HepG2 (cell line): Measurements from ENCODE around the gene OSBPL9. TPM values are rescaled to one million over a fixed set of nuclear protein-coding genes. Genes with fewer than 3 reads are reported as not detected.
A peak's percentile ranks its signal among the peaks of the same experiment; 100 is the strongest.

ENCODE experiments used
- ATAC-seq: fragments of 200-7000 bp; cut with Tn5 transposase; 3 replicates; pipeline ENCODE4 v1.9.1; 2020; ENCODE audit warnings: mild to moderate bottlenecking, moderate library complexity
- BruUV-seq: library from RNA; stranded (reverse); fragments of 400-500 nt; replicated peaks from 2 replicates; lab custom pipeline; 2021; lab: Mats Ljungman, UMichigan
- CTCF ChIA-PET: fragments of 300-600 bp; formaldehyde crosslinking; extraction: SDS; loops from one replicate; lab custom pipeline; 2021; ENCODE audit warnings: low total read pairs, inconsistent platforms, low intra/inter-chr PET ratio; lab: Yijun Ruan, JAX
- POLR2A ChIA-PET: fragments of 350-600 bp; sonication (Branson Sonifier 250); formaldehyde crosslinking; loops from one replicate; lab custom pipeline; 2020; ENCODE audit warnings: antibody characterized with exemption, inconsistent platforms; lab: Yijun Ruan, JAX
- DNase-seq: peaks from one replicate; pipeline ENCODE4 v3.0.0-alpha.2; 2015; ENCODE audit warnings: low spot score
- FAIRE-seq: peaks from 3 replicates; lab custom pipeline; 2011; peaks lifted over from hg19 to GRCh38; lab: Jason Lieb, UNC
- H2AFZ ChIP-seq: one replicate; pipeline ENCODE4 v1.6.1; 2011; ENCODE audit warnings: low read length, inconsistent platforms
- H3K27ac ChIP-seq: fragments of 300-600 bp; 3 replicates; pipeline ENCODE4 v1.8.0; 2011; ENCODE audit warnings: mixed run types, mild to moderate bottlenecking, mixed read lengths, low read length, inconsistent platforms; ENCODE audit not compliant: insufficient read depth; ENCODE audit errors: extremely low read length
- H3K27me3 ChIP-seq, 2 experiments: fragments of 200-600 bp in 1 of 2; 2 replicates in 1 of 2; 3 replicates in 1 of 2; pipeline versions ENCODE4 v1.6.0 to v1.8.0; 2011; ENCODE audit warnings: low read length in 2 of 2, mild to moderate bottlenecking in 2 of 2, moderate library complexity in 2 of 2, inconsistent platforms in 1 of 2; ENCODE audit not compliant: insufficient read depth in 2 of 2, control insufficient read depth in 1 of 2
- H3K36me3 ChIP-seq, 2 experiments: fragments of 200-600 bp in 1 of 2; replicated peaks in 1 of 2; 2 replicates in 1 of 2; 3 replicates in 1 of 2; pipeline versions ENCODE4 v1.5.1 to v1.8.0; 2011; ENCODE audit warnings: low read length in 2 of 2, inconsistent platforms in 1 of 2; ENCODE audit not compliant: insufficient read depth in 2 of 2, control insufficient read depth in 1 of 2
- H3K4me1 ChIP-seq: 2 replicates; pipeline ENCODE4 v1.5.1; 2012; ENCODE audit warnings: low read length, inconsistent platforms; ENCODE audit not compliant: insufficient read depth
- H3K4me2 ChIP-seq: 2 replicates; pipeline ENCODE4 v1.6.0; 2011; ENCODE audit warnings: low read depth, low read length, inconsistent platforms
- H3K4me3 ChIP-seq, 3 experiments: fragments of 200-600 bp in 1 of 3; sonication (generic), shearing (Covaris generic) in 1 of 3; replicated peaks in 1 of 3; 2 replicates each; pipeline ENCODE4 v1.5.1; 2011 to 2016; ENCODE audit warnings: low read length in 3 of 3, inconsistent platforms in 2 of 3, low read depth in 2 of 3, mild to moderate bottlenecking in 2 of 3, control low read depth in 1 of 3, mixed read lengths in 1 of 3; ENCODE audit not compliant: insufficient read depth in 1 of 3
- H3K79me2 ChIP-seq: one replicate; pipeline ENCODE4 v1.6.1; 2011; ENCODE audit warnings: low read length, inconsistent platforms; ENCODE audit not compliant: insufficient read depth
- H3K9ac ChIP-seq: 2 replicates; pipeline ENCODE4 v1.6.0; 2011; ENCODE audit warnings: mild to moderate bottlenecking, low read depth, low read length, inconsistent platforms; ENCODE audit not compliant: insufficient read depth
- H3K9me3 ChIP-seq: 2 replicates; pipeline ENCODE4 v1.5.1; 2012; ENCODE audit warnings: mild to moderate bottlenecking, low read length
- H4K20me1 ChIP-seq: 2 replicates; pipeline ENCODE4 v1.6.0; 2011; ENCODE audit warnings: inconsistent platforms, mild to moderate bottlenecking, low read length, moderate library complexity; ENCODE audit not compliant: insufficient read depth
- ATF5 ChIP-seq: sonication (generic); formaldehyde crosslinking; IDR thresholded peaks from 2 replicates; pipeline ENCODE4 v1.4.0; 2020; ENCODE audit warnings: mild to moderate bottlenecking, low read depth, missing genetic modification reagents
- MATR3 ChIP-seq: sonication (generic); formaldehyde crosslinking; IDR thresholded peaks from 2 replicates; pipeline ENCODE4 v1.4.0; 2020; ENCODE audit warnings: missing genetic modification reagents
- NR2F6 ChIP-seq, 2 experiments: IDR thresholded peaks; 2 replicates each; pipeline ENCODE4 v1.6.1; 2016; ENCODE audit warnings: antibody characterized with exemption in 1 of 2, mild to moderate bottlenecking in 1 of 2
- NRL ChIP-seq: sonication (generic); formaldehyde crosslinking; IDR thresholded peaks from 2 replicates; pipeline ENCODE4 v1.5.0; 2020; ENCODE audit warnings: missing genetic modification reagents, mild to moderate bottlenecking, moderate library complexity, borderline replicate concordance
- TARDBP ChIP-seq: sonication (generic); formaldehyde crosslinking; IDR thresholded peaks from 2 replicates; pipeline ENCODE4 v1.8.0; 2022; ENCODE audit warnings: mild to moderate bottlenecking, missing genetic modification reagents
- ZNF180 ChIP-seq: sonication (generic); formaldehyde crosslinking; IDR thresholded peaks from 2 replicates; pipeline ENCODE4 v1.4.0; 2020; ENCODE audit warnings: low read depth, missing genetic modification reagents, borderline replicate concordance
- ZNF264 ChIP-seq: sonication (generic); formaldehyde crosslinking; IDR thresholded peaks from 2 replicates; pipeline ENCODE4 v1.4.0; 2020; ENCODE audit warnings: missing genetic modification reagents
- ZNF343 ChIP-seq: sonication (generic); formaldehyde crosslinking; IDR thresholded peaks from 2 replicates; pipeline ENCODE4 v1.4.0; 2020; ENCODE audit warnings: mild to moderate bottlenecking, missing genetic modification reagents
- WGBS: methylation state at CpG from one replicate; pipeline ENCODE4 v1.1.6; 2017; ENCODE audit warnings: low lambda C conversion rate; 5-methylcytosine and 5-hydroxymethylcytosine counted together
- in situ Hi-C: cut with HindIII; loops from 2 replicates; pipeline ENCODE4 v1.10.0; 2017; ENCODE audit warnings: low pct_unique_long_range_greater_than_20kb; ENCODE audit not compliant: extremely low pct_ligation_motif_present
- intact Hi-C: fragments of 100-400 bp; cut with micrococcal nuclease; formaldehyde crosslinking; loops from one replicate; pipeline ENCODE4 v1.10.0; 2022; ENCODE audit not compliant: unreplicated experiment
- polyA plus RNA-seq, 8 experiments: library from polyadenylated mRNA; depleted of rRNA in 3 of 8; stranded (reverse) in 7 of 8; unstranded in 1 of 8; fragments of >200 nt; fragmentation: Illumina TruSeq in 4 of 8; extraction: Trizol in 4 of 8; gene quantifications; 2 replicates each; pipeline versions ENCODE4 v1.2.1 to v1.2.3, GENCODE V29; 2011 to 2016; ENCODE audit warnings: low read depth in 4 of 8, missing spikeins in 1 of 8, mixed read lengths in 1 of 8; ENCODE audit not compliant: insufficient read depth in 1 of 8
- total RNA-seq, 5 experiments: library from RNA; depleted of rRNA; stranded (reverse); fragments of >200 nt; fragmentation: Illumina TruSeq; extraction: Trizol; gene quantifications; 2 replicates each; pipeline ENCODE4 v1.2.3, GENCODE V29; 2016; ENCODE audit warnings: low read depth in 1 of 5

OSBPL9 gene
- total and polyA plus RNA-seq, 2 of the 13 experiments (the other 11 are each of a cell fraction or from before 2014, with no cell fraction given), result 83.6 to 142 TPM

GRCh38 chr1:51752073-51752948 is 135.4 kb downstream of the OSBPL9 start:
- no peaks in the 10 kb centered on the region for H3K79me2 ChIP-seq
- ChIA-PET CTCF (no interaction called here), POLR2A (no interaction called here)
- intact Hi-C loops (no loop called here), in situ Hi-C loops (no loop called here)
- no peaks in the 10 kb centered on the region for H4K20me1 ChIP-seq
- no peaks in the 10 kb centered on the region for H3K4me1 ChIP-seq
- no peak for FAIRE-seq
- no peaks in the 10 kb centered on the region for H3K27me3 ChIP-seq
- TF ChIP-seq NRL (CRISPR knock-in tag) (no peak), ZNF264 (CRISPR knock-in tag) (peak; percentile 95)
- WGBS, result 96% methylated on average over 11 of the region's 11 CpGs
- no peaks in the 10 kb centered on the region for H3K9me3 ChIP-seq
- no peak overlapping the region for H3K27ac ChIP-seq
- peaks cover 10 to 46% of the 10 kb centered on the region in 2 experiments for H3K36me3 ChIP-seq
- H3K4me3 ChIP-seq, result no peak overlapping the region
- H3K4me2 ChIP-seq, result no peak overlapping the region
- ATAC-seq, result no peak
- no peak overlapping the region for H2AFZ ChIP-seq
- DNase-seq, result no peak
- BruUV-seq, result no TSS peak
- H3K9ac ChIP-seq, result no peak overlapping the region

GRCh38 chr1:51753969-51754368 is 137.1 kb downstream of the OSBPL9 start:
- Histone ChIP-seq H3K4me2 (no peak overlapping the region), H3K36me3 (peaks cover 10 to 49% of the 10 kb centered on the region in 2 experiments), H3K4me3 (no peak overlapping the region), H3K79me2 (no peaks in the 10 kb centered on the region), H3K9ac (no peak overlapping the region), H3K9me3 (no peaks in the 10 kb centered on the region), H3K4me1 (no peaks in the 10 kb centered on the region), H4K20me1 (no peaks in the 10 kb centered on the region), H2AFZ (no peak overlapping the region), H3K27ac (no peak overlapping the region), H3K27me3 (no peaks in the 10 kb centered on the region)
- no peak for TF ChIP-seq MATR3
- TF ChIP-seq ZNF180 (CRISPR knock-in tag), result no peak
- TF ChIP-seq ATF5, result no peak
- no peak for TF ChIP-seq ZNF343 (CRISPR knock-in tag)
- no peak for TF ChIP-seq TARDBP (CRISPR knock-in tag)
- TF ChIP-seq NR2F6 (IDR thresholded peaks at IDR 0.05), result no peak
- TF ChIP-seq NR2F6 (CRISPR knock-in tag; IDR thresholded peaks at IDR 0.05), result no peak
- in situ Hi-C loops (no loop called here), intact Hi-C loops (no loop called here)
- no TSS peak for BruUV-seq
- ATAC-seq (no peak), DNase-seq (no peak), FAIRE-seq (no peak)
- CTCF ChIA-PET, result no interaction called here
- POLR2A ChIA-PET, result no interaction called here
